Central memory CD8-positive, alpha-beta T cell (primary cell): Measurements from ENCODE around the gene SNUPN.

ENCODE experiments used
- ATAC-seq: fragments of 150-1000 bp; cut with Tn5 transposase; replicated peaks from 2 replicates; pipeline ENCODE4 v1.10.0; 2022; ENCODE audit warnings: mild to moderate bottlenecking, moderate FRiP score, moderate number of reproducible peaks; ENCODE audit not compliant: poor library complexity, severe bottlenecking; ENCODE audit errors: extremely low read depth
- DNase-seq, 2 donors: peaks; one replicate each; pipeline ENCODE4 v3.0.0; 2021; ENCODE audit warnings: low spot score in 2 of 2
- H3K27ac Mint-ChIP-seq: one replicate; pipeline ENCODE4 v1.8.0; 2022; ENCODE audit warnings: low read depth, mild to moderate bottlenecking, moderate library complexity, mixed read lengths
- H3K27me3 Mint-ChIP-seq: one replicate; pipeline ENCODE4 v1.8.0; 2022; ENCODE audit warnings: mixed read lengths
- H3K36me3 Mint-ChIP-seq: one replicate; pipeline ENCODE4 v1.8.0; 2022; ENCODE audit warnings: mild to moderate bottlenecking, moderate library complexity, mixed read lengths; ENCODE audit not compliant: insufficient read depth
- H3K4me1 Mint-ChIP-seq: one replicate; pipeline ENCODE4 v1.8.0; 2022; ENCODE audit warnings: mixed read lengths
- H3K4me3 Mint-ChIP-seq: one replicate; pipeline ENCODE4 v1.8.0; 2022; ENCODE audit warnings: mild to moderate bottlenecking, moderate library complexity, mixed read lengths
- H3K9me3 Mint-ChIP-seq: one replicate; pipeline ENCODE4 v1.8.0; 2022; ENCODE audit warnings: mixed read lengths

Gene SNUPN

GRCh38 chr15:75649045-75649761 is 23.7 kb upstream of the SNUPN start:
- H3K4me3 Mint-ChIP-seq = peak overlapping the region; percentile 80
- H3K9me3 Mint-ChIP-seq = no peaks in the 10 kb centered on the region
- DNase-seq (no peak), ATAC-seq (no peak)
- peaks cover 63% of the 10 kb centered on the region for H3K4me1 Mint-ChIP-seq
- H3K27me3 Mint-ChIP-seq = no peaks in the 10 kb centered on the region
- no peaks in the 10 kb centered on the region for H3K36me3 Mint-ChIP-seq
- no peak overlapping the region for H3K27ac Mint-ChIP-seq

- H3K9me3 Mint-ChIP-seq = no peaks in the 10 kb centered on the region
- ATAC-seq (no peak), DNase-seq (no peak)
- no peaks in the 10 kb centered on the region for H3K36me3 Mint-ChIP-seq
- H3K4me3 Mint-ChIP-seq = peak overlapping the region; percentile 80
- peaks cover 61% of the 10 kb centered on the region for H3K4me1 Mint-ChIP-seq
- H3K27me3 Mint-ChIP-seq = no peaks in the 10 kb centered on the region
- H3K27ac Mint-ChIP-seq = no peak overlapping the region
These were observed 22.9 kb upstream of the SNUPN start for GRCh38 chr15:75648156-75649000.

- Mint-ChIP-seq H3K9me3 (no peaks in the 10 kb centered on the region), H3K27me3 (no peaks in the 10 kb centered on the region), H3K4me3 (peak within 1 kb of the TSS; percentile 80), H3K27ac (peak within 1 kb of the TSS; percentile 50), H3K4me1 (peaks cover 53% of the 10 kb centered on the region), H3K36me3 (no peaks in the 10 kb centered on the region)
- ATAC-seq (peak; percentile 57), DNase-seq (no peak)
These were observed 22.0 kb upstream of the SNUPN start, which contains the start of gene SNX33 for GRCh38 chr15:75647370-75648155. Gene SNX33, plus strand, starts transcription at chr15:75647912. Its CDS starts 1,191 bp downstream, at chr15:75649103.

GRCh38 chr15:75646944-75647364 is 21.4 kb upstream of the SNUPN start:
- ATAC-seq (no peak), DNase-seq (no peak)
- Mint-ChIP-seq H3K4me3 (peak overlapping the region; percentile 80), H3K4me1 (peaks cover 47% of the 10 kb centered on the region), H3K27me3 (no peaks in the 10 kb centered on the region), H3K27ac (peak overlapping the region; percentile 50), H3K9me3 (no peaks in the 10 kb centered on the region), H3K36me3 (no peaks in the 10 kb centered on the region)

- Mint-ChIP-seq H3K27ac (peak overlapping the region; percentile 50), H3K4me1 (peaks cover 41% of the 10 kb centered on the region), H3K36me3 (no peaks in the 10 kb centered on the region), H3K27me3 (no peaks in the 10 kb centered on the region), H3K4me3 (peak overlapping the region; percentile 80), H3K9me3 (no peaks in the 10 kb centered on the region)
- ATAC-seq (no peak), DNase-seq (no peak)
These were observed 20.8 kb upstream of the SNUPN start for GRCh38 chr15:75646112-75646943.

- DNase-seq (no peak), ATAC-seq (no peak)
- H3K27ac Mint-ChIP-seq = no peak overlapping the region
- H3K27me3 Mint-ChIP-seq = no peaks in the 10 kb centered on the region
- H3K36me3 Mint-ChIP-seq = peaks cover 9% of the 10 kb centered on the region
- H3K4me1 Mint-ChIP-seq = peaks cover 32% of the 10 kb centered on the region
- no peak overlapping the region for H3K4me3 Mint-ChIP-seq
- H3K9me3 Mint-ChIP-seq = no peaks in the 10 kb centered on the region
These were observed 18.9 kb upstream of the SNUPN start for GRCh38 chr15:75644376-75644775.

GRCh38 chr15:75641603-75642002 is 16.1 kb upstream of the SNUPN start:
- no peak overlapping the region for H3K4me3 Mint-ChIP-seq
- H3K36me3 Mint-ChIP-seq = peaks cover 14% of the 10 kb centered on the region
- ATAC-seq (no peak), DNase-seq (no peak)
- H3K9me3 Mint-ChIP-seq = no peaks in the 10 kb centered on the region
- no peaks in the 10 kb centered on the region for H3K27me3 Mint-ChIP-seq
- H3K27ac Mint-ChIP-seq = no peak overlapping the region
- H3K4me1 Mint-ChIP-seq = peaks cover 42% of the 10 kb centered on the region

- Mint-ChIP-seq H3K27ac (peak overlapping the region; percentile 85), H3K4me3 (peak overlapping the region; percentile 88), H3K4me1 (peaks cover 39% of the 10 kb centered on the region), H3K27me3 (no peaks in the 10 kb centered on the region), H3K9me3 (no peaks in the 10 kb centered on the region), H3K36me3 (peaks cover 17% of the 10 kb centered on the region)
- ATAC-seq = no peak
- DNase-seq = no peak
These were observed 15.6 kb upstream of the SNUPN start for GRCh38 chr15:75641179-75641503.

GRCh38 chr15:75640483-75641178 is 15.1 kb upstream of the SNUPN start:
- Mint-ChIP-seq H3K9me3 (no peaks in the 10 kb centered on the region), H3K4me1 (peaks cover 39% of the 10 kb centered on the region), H3K36me3 (peaks cover 17% of the 10 kb centered on the region), H3K4me3 (peak overlapping the region; percentile 88), H3K27ac (peak overlapping the region; percentile 85), H3K27me3 (no peaks in the 10 kb centered on the region)
- DNase-seq = peak in 1 of 2 donors; percentile 34
- ATAC-seq = peak; percentile 53

GRCh38 chr15:75639709-75640482 is 14.4 kb upstream of the SNUPN start, which contains the start of gene IMP3:
Gene IMP3, minus strand, starts transcription at chr15:75640224. Its CDS starts 56 bp downstream, at chr15:75640168.
- ATAC-seq (peak; percentile 95), DNase-seq (peak; percentile 79 to 91)
- peaks cover 39% of the 10 kb centered on the region for H3K4me1 Mint-ChIP-seq
- peak within 1 kb of the TSS; percentile 88 for H3K4me3 Mint-ChIP-seq
- H3K36me3 Mint-ChIP-seq = peaks cover 17% of the 10 kb centered on the region
- no peaks in the 10 kb centered on the region for H3K27me3 Mint-ChIP-seq
- H3K27ac Mint-ChIP-seq = peak within 1 kb of the TSS; percentile 85
- no peaks in the 10 kb centered on the region for H3K9me3 Mint-ChIP-seq

GRCh38 chr15:75639191-75639708 is 13.7 kb upstream of the SNUPN start:
- Mint-ChIP-seq H3K27me3 (no peaks in the 10 kb centered on the region), H3K9me3 (no peaks in the 10 kb centered on the region), H3K27ac (peak overlapping the region; percentile 85), H3K36me3 (peaks cover 19% of the 10 kb centered on the region), H3K4me1 (peaks cover 39% of the 10 kb centered on the region), H3K4me3 (peak overlapping the region; percentile 88)
- ATAC-seq (no peak), DNase-seq (no peak)
